Liver (tissue), 9 donors: ENCODE results near the gene SF3B5. TPM values are rescaled to one million over a fixed set of nuclear protein-coding genes. Genes with fewer than 3 reads are reported as not detected.

Experiments used
- DNase-seq: peaks from one replicate; pipeline ENCODE4 v3.0.0-alpha.2; 2017; ENCODE audit warnings: low spot score
- H3K27ac ChIP-seq, 2 donors: one replicate each; pipeline ENCODE4 v1.7.0; 2013; ENCODE audit warnings: inconsistent platforms in 2 of 2, low read length in 2 of 2, control low read depth in 1 of 2, low read depth in 1 of 2, mild to moderate bottlenecking in 1 of 2
- H3K27me3 ChIP-seq, 4 donors: one replicate each; pipeline versions ENCODE4 v1.6.1 to v1.7.0; 2013; ENCODE audit warnings: low read length in 3 of 4, inconsistent platforms in 1 of 4, mild to moderate bottlenecking in 1 of 4, moderate library complexity in 1 of 4; ENCODE audit not compliant: control insufficient read depth in 4 of 4, insufficient read depth in 4 of 4
- H3K36me3 ChIP-seq, 4 donors: one replicate each; pipeline versions ENCODE4 v1.6.1 to v1.7.0; 2013; ENCODE audit warnings: low read length in 3 of 4, mild to moderate bottlenecking in 3 of 4, low read depth in 1 of 4, moderate library complexity in 1 of 4; ENCODE audit not compliant: control insufficient read depth in 4 of 4, insufficient read depth in 3 of 4
- H3K4me1 ChIP-seq, 4 donors: one replicate each; pipeline versions ENCODE4 v1.6.1 to v1.7.0; 2013; ENCODE audit warnings: low read length in 3 of 4, mild to moderate bottlenecking in 3 of 4, moderate library complexity in 1 of 4; ENCODE audit not compliant: control insufficient read depth in 4 of 4, insufficient read depth in 4 of 4
- H3K4me3 ChIP-seq, 3 donors: one replicate each; pipeline versions ENCODE4 v1.6.1 to v1.7.0; 2013; ENCODE audit warnings: low read length in 3 of 3, control low read depth in 1 of 3, low read depth in 1 of 3, mild to moderate bottlenecking in 1 of 3
- H3K9ac ChIP-seq, 2 donors: one replicate each; pipeline ENCODE4 v1.7.0; 2013; ENCODE audit warnings: low read length in 2 of 2, mild to moderate bottlenecking in 2 of 2, moderate library complexity in 2 of 2, control low read depth in 1 of 2, low read depth in 1 of 2
- H3K9me3 ChIP-seq, 4 donors: one replicate each; pipeline versions ENCODE4 v1.6.1 to v1.7.0; 2013; ENCODE audit warnings: low read length in 3 of 4; ENCODE audit not compliant: control insufficient read depth in 4 of 4
- ATF3 ChIP-seq: IDR thresholded peaks from 2 replicates; pipeline ENCODE4 v1.6.1; 2016; ENCODE audit warnings: antibody characterized with exemption
- CTCF ChIP-seq: fragments of 150-350 bp; IDR thresholded peaks from 2 replicates; pipeline ENCODE4 v1.5.1; 2017; ENCODE audit warnings: improper control_type of control experiment, low read depth, low read length; ENCODE audit not compliant: missing input control
- EGR1 ChIP-seq, 2 donors: IDR thresholded peaks; 2 replicates each; pipeline ENCODE4 v1.6.1; 2016 to 2018; ENCODE audit warnings: antibody characterized with exemption in 2 of 2, low read depth in 2 of 2
- FOXA1 ChIP-seq: IDR thresholded peaks from 2 replicates; pipeline ENCODE4 v1.6.1; 2016; ENCODE audit warnings: antibody characterized with exemption
- FOXA2 ChIP-seq: IDR thresholded peaks from 2 replicates; pipeline ENCODE4 v1.6.1; 2016; ENCODE audit warnings: antibody characterized with exemption
- GABPA ChIP-seq, 2 donors: IDR thresholded peaks in 1 of 2; conservative IDR thresholded peaks in 1 of 2; 2 replicates each; pipeline ENCODE4 v1.6.1; 2016; ENCODE audit warnings: antibody characterized with exemption in 2 of 2, mild to moderate bottlenecking in 1 of 2, moderate library complexity in 1 of 2
- HNF4A ChIP-seq, 2 donors: conservative IDR thresholded peaks; 2 replicates each; pipeline ENCODE4 v1.6.1; 2016; ENCODE audit warnings: antibody characterized with exemption in 2 of 2, mild to moderate bottlenecking in 2 of 2
- HNF4G ChIP-seq: IDR thresholded peaks from 2 replicates; pipeline ENCODE4 v1.6.1; 2016; ENCODE audit warnings: antibody characterized with exemption
- JUND ChIP-seq, 2 donors: IDR thresholded peaks; 2 replicates each; pipeline ENCODE4 v1.6.1; 2016; ENCODE audit warnings: antibody characterized with exemption in 2 of 2
- NR2F2 ChIP-seq: IDR thresholded peaks from 2 replicates; pipeline ENCODE4 v1.6.1; 2016; ENCODE audit warnings: antibody characterized with exemption
- RAD21 ChIP-seq, 2 donors: IDR thresholded peaks; 2 replicates each; pipeline ENCODE4 v1.6.1; 2016; ENCODE audit warnings: antibody characterized with exemption in 2 of 2, mild to moderate bottlenecking in 2 of 2
- REST ChIP-seq: IDR thresholded peaks from 2 replicates; pipeline ENCODE4 v1.6.1; 2016; ENCODE audit warnings: antibody characterized with exemption, mild to moderate bottlenecking
- RXRA ChIP-seq, 2 donors: IDR thresholded peaks; 2 replicates each; pipeline ENCODE4 v1.6.1; 2017 to 2018; ENCODE audit warnings: antibody characterized with exemption in 2 of 2, mild to moderate bottlenecking in 1 of 2
- SP1 ChIP-seq: IDR thresholded peaks from 2 replicates; pipeline ENCODE4 v1.6.1; 2018; ENCODE audit warnings: antibody characterized with exemption, mild to moderate bottlenecking
- TAF1 ChIP-seq: conservative IDR thresholded peaks from 2 replicates; pipeline ENCODE4 v1.6.1; 2016; ENCODE audit warnings: antibody characterized with exemption, mild to moderate bottlenecking
- YY1 ChIP-seq: IDR thresholded peaks from 2 replicates; pipeline ENCODE4 v1.6.1; 2016; ENCODE audit warnings: antibody characterized with exemption, mild to moderate bottlenecking
- ZBTB33 ChIP-seq: IDR thresholded peaks from 2 replicates; pipeline ENCODE4 v1.6.1; 2016; ENCODE audit warnings: antibody characterized with exemption
- WGBS: extraction: QIAGEN DNeasy Blood & Tissue Kit; methylation state at CpG from one replicate; pipeline ENCODE4 v1.1.7; 2013; 5-methylcytosine and 5-hydroxymethylcytosine counted together
- polyA plus RNA-seq, 2 donors: library from polyadenylated mRNA; stranded (reverse) in 1 of 2; unstranded in 1 of 2; fragments of 200-250 nt in 1 of 2; fragments of >200 nt in 1 of 2; fragmentation: Nextera tagmentation in 1 of 2; extraction: Ambion mirVana in 1 of 2; gene quantifications; one replicate each; pipeline versions ENCODE4 v1.2.1 to v1.2.3, GENCODE V29; 2013 to 2015
- total RNA-seq, 2 donors: library from RNA; depleted of rRNA; stranded (reverse); fragments of >200 nt; gene quantifications; one replicate each; pipeline ENCODE4 v1.2.3, GENCODE V29; 2014
- TF ChIP-seq, protein P1 (sequence below): IDR thresholded peaks from 2 replicates; pipeline ENCODE4 v1.6.1; 2016; ENCODE audit warnings: antibody characterized with exemption
- donor health status: healthy.
- donor health status: healthy.
- donor health status: healthy.
- donor health status: healthy.
- donor health status: healthy.

SF3B5 gene
- total and polyA plus RNA-seq, 4 donors, result 51.8 to 178 (median 96.9) TPM

DNA sequence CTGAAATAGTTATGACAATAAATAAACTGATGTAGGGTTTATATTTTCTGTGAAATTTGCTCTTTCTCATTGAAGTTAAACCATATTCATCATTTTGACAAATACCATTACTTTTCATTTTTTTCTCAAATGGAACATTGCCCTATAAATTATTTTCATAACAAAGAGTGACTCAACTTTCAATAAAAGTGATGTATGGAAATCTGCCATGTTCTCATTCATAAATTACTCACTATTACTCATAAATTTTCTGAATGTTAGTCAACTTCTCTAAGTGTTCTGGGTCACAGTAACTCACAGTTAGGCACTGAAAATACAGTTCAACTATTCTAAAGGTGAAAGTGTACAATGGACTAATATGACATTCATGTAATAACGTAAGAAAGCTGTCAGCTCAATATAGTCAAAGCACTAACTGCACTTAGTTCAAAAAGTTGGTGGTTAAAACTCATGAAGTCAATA is 35.9 kb upstream of the SF3B5 start:
- WGBS, result 84% methylated on average over 1 of the region's 1 CpG
- DNase-seq, result no peak

More for the DNA sequence above, 35.9 kb upstream of the SF3B5 start:
- no peaks in the 10 kb centered on the region for H3K36me3 ChIP-seq
- H3K4me3 ChIP-seq, result no peak overlapping the region
- H3K9me3 ChIP-seq, result no peaks in the 10 kb centered on the region
- H3K9ac ChIP-seq, result no peak overlapping the region
- no peaks in the 10 kb centered on the region for H3K4me1 ChIP-seq
- no peak overlapping the region for H3K27ac ChIP-seq
- TF ChIP-seq HNF4A (conservative IDR thresholded peaks at IDR 0.05), result no peak
- no peak for TF ChIP-seq GABPA (IDR thresholded peaks at IDR 0.05 in 1 of 2, conservative IDR thresholded peaks at IDR 0.05 in 1 of 2)
- no peak for TF ChIP-seq HNF4G
- no peak for TF ChIP-seq ZBTB33
- no peak for TF ChIP-seq YY1
- no peak for TF ChIP-seq RXRA (IDR thresholded peaks at IDR 0.05)
- no peak for TF ChIP-seq CTCF
- TF ChIP-seq NR2F2, result no peak
- no peak for TF ChIP-seq FOXA2
- TF ChIP-seq, protein P1, sequence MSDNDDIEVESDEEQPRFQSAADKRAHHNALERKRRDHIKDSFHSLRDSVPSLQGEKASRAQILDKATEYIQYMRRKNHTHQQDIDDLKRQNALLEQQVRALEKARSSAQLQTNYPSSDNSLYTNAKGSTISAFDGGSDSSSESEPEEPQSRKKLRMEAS, result no peak
- TF ChIP-seq FOXA1, result no peak
- TF ChIP-seq TAF1, result no peak
- no peak for TF ChIP-seq RAD21 (IDR thresholded peaks at IDR 0.05)
- no peak for TF ChIP-seq SP1
- TF ChIP-seq JUND (IDR thresholded peaks at IDR 0.05), result no peak
- no peak for TF ChIP-seq EGR1 (IDR thresholded peaks at IDR 0.05; ENCODE audit: low read depth in 2 of 2)
- TF ChIP-seq REST, result no peak
- TF ChIP-seq ATF3, result no peak
- H3K27me3 ChIP-seq, result no peaks in the 10 kb centered on the region
